Spleen (tissue), 7 donors: ENCODE results near the gene BPTF.

Experiments
- CTCF ChIP-seq, 11 experiments: fragments of 200-600 bp in 7 of 11; fragments of 450-650 bp in 4 of 11; sonication (generic) in 4 of 11; IDR thresholded peaks in 8 of 11; conservative IDR thresholded peaks in 3 of 11; 1 replicate in 7 of 11; 2 replicates in 4 of 11; pipeline versions ENCODE4 v1.4.0 to v1.8.0; 2016 to 2021; ENCODE audit warnings: antibody characterized with exemption in 11 of 11, inconsistent platforms in 4 of 11, mild to moderate bottlenecking in 1 of 11
- POLR2A ChIP-seq, 3 donors: fragments of 450-650 bp; IDR thresholded peaks; one replicate each; pipeline ENCODE4 v1.5.1; 2017; ENCODE audit warnings: antibody characterized with exemption in 3 of 3, mild to moderate bottlenecking in 1 of 3
- POLR2AphosphoS5 ChIP-seq, 3 donors: sonication (generic); formaldehyde crosslinking; IDR thresholded peaks; one replicate each; pipeline ENCODE4 v1.5.1; 2017; ENCODE audit warnings: antibody characterized with exemption in 3 of 3
- donor health status: DM: no; HTN: no; CAD: no; lungs with moderate emphysema.
- donor health status: DM: no; HTN: no; CAD: no.
- donor health status: DM: no; HTN: no; CAD: no.

- TF ChIP-seq POLR2A (IDR thresholded peaks at IDR 0.05) (no peak), CTCF (IDR thresholded peaks at IDR 0.05 in 8 of 11, conservative IDR thresholded peaks at IDR 0.05 in 3 of 11) (no peak), POLR2AphosphoS5 (IDR thresholded peaks at IDR 0.05) (no peak)
Measured at GRCh38 chr17:67911059-67911782, 85.9 kb downstream of the BPTF start.
